SJSA1 (cell line): ENCODE measurements around the gene RASGRP3. TPM values are rescaled to one million over a fixed set of nuclear protein-coding genes. Genes with fewer than 3 reads are reported as not detected.
A peak's percentile ranks its signal among the peaks of the same experiment; 100 is the strongest.
"Not testable (repeated sequence)": the region's sequence is repeated elsewhere in the genome, so short reads cannot be mapped to it uniquely, and the experiment has no call there.

ENCODE experiments used
- DNase-seq, 2 experiments: peaks; one replicate each; pipeline ENCODE4 v3.0.0-alpha.2; 2015 to 2020; ENCODE audit warnings: low spot score in 2 of 2, low read depth in 1 of 2
- H3K27ac ChIP-seq: fragments of 250-450 bp; sonication (Bioruptor Pico); 2 replicates; pipeline ENCODE4 v1.5.1; 2020; ENCODE audit warnings: mild to moderate bottlenecking, moderate library complexity
- H3K27me3 ChIP-seq: fragments of 250-450 bp; sonication (Bioruptor Pico); replicated peaks from 2 replicates; pipeline ENCODE4 v1.5.1; 2020; ENCODE audit warnings: mild to moderate bottlenecking, moderate library complexity
- H3K36me3 ChIP-seq: fragments of 250-450 bp; sonication (Bioruptor Pico); 2 replicates; pipeline ENCODE4 v1.5.1; 2020; ENCODE audit warnings: mild to moderate bottlenecking
- H3K4me1 ChIP-seq: fragments of 250-450 bp; sonication (Bioruptor Pico); replicated peaks from 2 replicates; pipeline ENCODE4 v1.6.1; 2021; ENCODE audit warnings: mild to moderate bottlenecking
- H3K4me3 ChIP-seq: fragments of 250-450 bp; sonication (Bioruptor Pico); 2 replicates; pipeline ENCODE4 v1.5.1; 2020; ENCODE audit warnings: mild to moderate bottlenecking
- H3K9me3 ChIP-seq: fragments of 250-450 bp; sonication (Bioruptor Pico); replicated peaks from 2 replicates; pipeline ENCODE4 v1.5.1; 2020; ENCODE audit warnings: mild to moderate bottlenecking
- total RNA-seq: library from RNA; depleted of rRNA; stranded (reverse); fragments of >200 nt; shearing (Covaris generic); gene quantifications from 2 replicates; pipeline ENCODE4 v1.2.3, GENCODE V29; 2014; rRNA removed

The RASGRP3 gene, protein sequence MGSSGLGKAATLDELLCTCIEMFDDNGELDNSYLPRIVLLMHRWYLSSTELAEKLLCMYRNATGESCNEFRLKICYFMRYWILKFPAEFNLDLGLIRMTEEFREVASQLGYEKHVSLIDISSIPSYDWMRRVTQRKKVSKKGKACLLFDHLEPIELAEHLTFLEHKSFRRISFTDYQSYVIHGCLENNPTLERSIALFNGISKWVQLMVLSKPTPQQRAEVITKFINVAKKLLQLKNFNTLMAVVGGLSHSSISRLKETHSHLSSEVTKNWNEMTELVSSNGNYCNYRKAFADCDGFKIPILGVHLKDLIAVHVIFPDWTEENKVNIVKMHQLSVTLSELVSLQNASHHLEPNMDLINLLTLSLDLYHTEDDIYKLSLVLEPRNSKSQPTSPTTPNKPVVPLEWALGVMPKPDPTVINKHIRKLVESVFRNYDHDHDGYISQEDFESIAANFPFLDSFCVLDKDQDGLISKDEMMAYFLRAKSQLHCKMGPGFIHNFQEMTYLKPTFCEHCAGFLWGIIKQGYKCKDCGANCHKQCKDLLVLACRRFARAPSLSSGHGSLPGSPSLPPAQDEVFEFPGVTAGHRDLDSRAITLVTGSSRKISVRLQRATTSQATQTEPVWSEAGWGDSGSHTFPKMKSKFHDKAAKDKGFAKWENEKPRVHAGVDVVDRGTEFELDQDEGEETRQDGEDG
- 7.5 and 11.6 TPM in 2 replicates for total RNA-seq

DNA sequence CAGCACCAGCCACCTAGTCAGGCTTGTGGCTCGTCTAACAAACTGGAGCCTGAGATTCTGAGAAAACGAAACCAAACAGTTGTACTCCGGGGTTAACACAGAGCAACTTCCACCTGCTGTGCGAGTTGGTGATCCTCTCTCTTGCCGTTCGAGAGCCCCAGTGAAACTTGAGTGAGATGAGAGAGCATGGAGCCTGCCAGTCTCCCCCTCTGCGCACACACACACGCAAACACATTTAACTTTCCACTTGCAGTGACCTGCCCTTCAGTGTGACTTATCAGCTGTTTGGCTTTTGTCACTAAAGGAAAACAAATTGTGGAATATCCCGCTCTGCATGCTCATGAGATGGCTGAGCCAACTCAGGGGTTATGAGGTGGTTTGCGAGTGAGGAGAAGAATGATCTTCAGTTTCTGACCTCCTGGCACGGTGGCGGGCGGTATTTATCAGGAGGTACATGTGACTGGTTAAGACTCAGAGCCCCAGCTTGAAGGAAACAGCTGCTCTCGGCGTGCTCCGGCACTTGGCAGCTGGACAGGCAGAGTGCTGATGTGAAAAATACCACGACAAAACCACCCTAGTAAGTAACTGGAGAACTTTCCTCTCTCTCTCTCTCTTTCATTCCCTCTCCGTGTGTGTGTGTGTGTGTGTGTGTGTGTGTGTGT lies at the start of gene RASGRP3:
Gene RASGRP3, plus strand, starts transcription at position 519 of the 662 bp plus-strand sequence. CDS start 38,488 bp downstream, outside the sequence.
- Histone ChIP-seq H3K9me3 (no peaks in the 10 kb centered on the region), H3K4me3 (peak within 1 kb of the TSS; percentile 46), H3K27ac (peak within 1 kb of the TSS; percentile 32), H3K4me1 (peaks cover 5% of the 10 kb centered on the region; the same call in 1 of the 2 replicates), H3K27me3 (no peaks in the 10 kb centered on the region), H3K36me3 (no peaks in the 10 kb centered on the region)
- DNase-seq: peak; percentile 56 to 66

- peak overlapping the region; percentile 85 for H3K27ac ChIP-seq
- DNase-seq: peak; percentile 89 to 90
- H3K4me3 ChIP-seq: no peak overlapping the region
- H3K36me3 ChIP-seq: no peaks in the 10 kb centered on the region
- no peaks in the 10 kb centered on the region for H3K27me3 ChIP-seq
- H3K4me1 ChIP-seq: peaks cover 50% of the 10 kb centered on the region
- H3K9me3 ChIP-seq: no peaks in the 10 kb centered on the region
These were observed 49.7 kb upstream of the RASGRP3 start for GRCh38 chr2:33426666-33427231.

DNA sequence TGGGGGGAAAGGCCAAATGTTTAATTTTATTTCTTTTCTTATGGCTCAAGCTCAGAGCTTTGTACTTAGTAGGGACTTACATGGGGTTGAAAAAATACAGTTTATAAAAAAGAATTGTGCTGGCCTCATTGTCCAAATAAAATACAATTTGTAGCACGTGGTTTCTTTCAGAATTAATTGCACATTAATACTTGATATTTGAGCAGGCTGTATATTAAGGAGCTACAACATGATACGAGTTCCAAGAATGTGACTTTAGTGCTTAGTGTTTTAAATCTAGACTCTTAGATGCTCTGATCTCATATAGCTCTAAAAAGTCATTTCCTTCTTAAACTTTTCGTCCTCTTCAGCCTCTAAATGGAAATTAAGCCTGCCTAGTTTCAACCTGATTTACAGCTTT lies 46.4 kb upstream of the RASGRP3 start:
- DNase-seq: no peak
- no peaks in the 10 kb centered on the region for H3K9me3 ChIP-seq
- H3K27me3 ChIP-seq: no peaks in the 10 kb centered on the region
- H3K36me3 ChIP-seq: no peaks in the 10 kb centered on the region
- 0 out of 2 replicates have a peak overlapping the region, but pooled peaks have one; percentile 4 for H3K27ac ChIP-seq
- H3K4me1 ChIP-seq: peaks cover 50% of the 10 kb centered on the region
- H3K4me3 ChIP-seq: no peak overlapping the region

GRCh38 chr2:33430856-33431255 lies 45.6 kb upstream of the RASGRP3 start:
- DNase-seq: peak in 1 of 2 experiments; percentile 57
- no peak overlapping the region for H3K4me3 ChIP-seq
- H3K9me3 ChIP-seq: no peaks in the 10 kb centered on the region
- peaks cover 50% of the 10 kb centered on the region for H3K4me1 ChIP-seq
- H3K27ac ChIP-seq: no peak overlapping the region
- no peaks in the 10 kb centered on the region for H3K36me3 ChIP-seq
- no peaks in the 10 kb centered on the region for H3K27me3 ChIP-seq

DNA sequence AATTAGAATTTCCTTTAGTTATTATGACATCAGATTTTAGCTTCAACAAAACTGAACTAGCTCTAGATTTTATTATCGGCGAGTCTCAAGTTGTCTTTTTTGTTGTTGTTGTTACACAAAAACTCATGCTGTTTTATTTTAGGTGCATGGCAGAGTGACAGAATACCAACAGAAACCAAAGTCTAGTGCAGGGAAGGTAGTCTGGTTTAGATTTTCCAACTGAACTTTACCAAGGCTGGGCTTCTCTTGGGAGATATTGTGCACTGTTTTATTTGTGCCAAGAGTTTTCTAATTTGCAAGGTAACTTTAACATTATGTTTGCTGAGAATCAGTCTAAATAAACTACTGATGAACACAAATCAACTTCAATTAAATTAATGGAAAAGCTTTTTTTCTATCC lies 43.6 kb upstream of the RASGRP3 start:
- Histone ChIP-seq H3K4me3 (no peak overlapping the region), H3K27ac (no peak overlapping the region), H3K27me3 (no peaks in the 10 kb centered on the region), H3K4me1 (peaks cover 51% of the 10 kb centered on the region), H3K9me3 (0 out of 2 replicates have a peak, but pooled peaks cover 4% of the 10 kb centered on the region), H3K36me3 (no peaks in the 10 kb centered on the region)
- DNase-seq: no peak

DNA sequence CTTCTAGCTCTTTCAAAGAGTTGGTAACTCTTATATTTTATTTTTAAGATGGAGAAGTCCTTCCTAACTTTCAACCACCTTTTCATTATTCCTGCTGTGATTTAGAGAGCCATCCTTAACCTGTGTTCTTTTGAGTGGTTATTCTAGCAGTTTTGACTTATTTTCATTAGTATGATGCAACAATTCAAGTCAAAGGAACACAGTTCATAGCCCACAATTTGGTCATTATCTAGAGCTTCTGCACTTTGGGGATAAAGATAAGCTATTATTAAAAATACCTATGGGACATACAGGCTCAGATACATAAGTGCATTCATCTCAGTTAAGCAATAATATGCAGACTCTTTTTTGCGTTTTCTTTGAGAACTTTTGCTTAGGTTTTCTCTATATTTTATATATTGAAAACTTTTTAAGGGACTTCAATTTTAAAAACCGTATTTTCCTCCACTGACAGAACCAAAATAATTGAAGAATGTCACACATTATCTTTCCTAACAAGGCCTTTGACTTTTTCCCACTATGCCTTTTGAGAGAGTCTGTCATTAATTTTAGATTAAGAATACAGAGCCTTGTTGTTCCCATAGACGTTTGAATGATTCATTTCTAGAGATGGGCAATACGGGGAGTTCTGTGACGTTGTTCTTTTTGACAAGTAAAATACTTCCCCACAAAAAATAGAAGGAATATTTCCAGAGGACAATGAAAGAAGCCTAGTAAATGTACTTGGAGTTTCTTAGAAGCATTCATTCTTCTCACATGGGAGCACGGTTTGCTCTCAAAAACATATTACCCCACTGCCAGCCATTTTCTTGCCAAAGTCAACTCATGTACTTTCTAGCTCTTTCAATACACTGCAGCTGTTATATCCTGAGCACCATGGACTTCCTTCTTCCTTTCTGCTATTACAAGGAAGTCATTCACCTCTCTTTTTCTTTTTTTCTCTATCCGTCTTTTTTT lies 42.9 kb upstream of the RASGRP3 start:
- no peaks in the 10 kb centered on the region for H3K27me3 ChIP-seq
- no peaks in the 10 kb centered on the region for H3K36me3 ChIP-seq
- no peak overlapping the region for H3K27ac ChIP-seq
- no peak overlapping the region for H3K4me3 ChIP-seq
- H3K4me1 ChIP-seq: peaks cover 55% of the 10 kb centered on the region
- no peak for DNase-seq
- 0 out of 2 replicates have a peak, but pooled peaks cover 4% of the 10 kb centered on the region for H3K9me3 ChIP-seq

- no peaks in the 10 kb centered on the region for H3K36me3 ChIP-seq
- H3K27ac ChIP-seq: peak overlapping the region; percentile 83
- 0 out of 2 replicates have a peak, but pooled peaks cover 4% of the 10 kb centered on the region for H3K9me3 ChIP-seq
- peaks cover 51% of the 10 kb centered on the region for H3K4me1 ChIP-seq
- H3K27me3 ChIP-seq: no peaks in the 10 kb centered on the region
- H3K4me3 ChIP-seq: no peak overlapping the region
- DNase-seq: peak in 1 of 2 experiments; percentile 68
These were observed 40.9 kb upstream of the RASGRP3 start for GRCh38 chr2:33435518-33435917.

DNA sequence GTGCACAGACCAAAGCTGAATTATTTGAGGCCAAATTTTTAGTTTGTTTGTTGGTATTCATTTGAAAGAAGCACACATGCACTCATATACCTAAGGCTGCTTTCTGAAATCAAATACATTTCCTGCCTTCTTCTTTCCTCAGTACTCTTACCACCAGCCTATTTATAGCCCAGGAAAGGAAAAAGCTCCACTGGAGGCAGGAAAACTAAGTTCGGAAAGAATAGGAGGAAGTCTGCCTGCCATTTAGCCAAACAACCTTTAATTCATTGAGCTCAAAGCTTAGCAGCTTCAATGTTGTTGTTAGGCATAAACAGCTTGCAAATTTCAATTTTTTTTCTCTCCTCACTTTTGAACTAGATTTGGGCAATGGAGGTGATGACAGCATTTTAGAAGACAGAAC lies 40.4 kb upstream of the RASGRP3 start:
- Histone ChIP-seq H3K36me3 (no peaks in the 10 kb centered on the region), H3K9me3 (0 out of 2 replicates have a peak, but pooled peaks cover 4% of the 10 kb centered on the region), H3K27me3 (no peaks in the 10 kb centered on the region), H3K4me1 (peaks cover 45% of the 10 kb centered on the region), H3K27ac (peak overlapping the region; percentile 83), H3K4me3 (no peak overlapping the region)
- DNase-seq: peak in 1 of 2 experiments; percentile 62

DNA sequence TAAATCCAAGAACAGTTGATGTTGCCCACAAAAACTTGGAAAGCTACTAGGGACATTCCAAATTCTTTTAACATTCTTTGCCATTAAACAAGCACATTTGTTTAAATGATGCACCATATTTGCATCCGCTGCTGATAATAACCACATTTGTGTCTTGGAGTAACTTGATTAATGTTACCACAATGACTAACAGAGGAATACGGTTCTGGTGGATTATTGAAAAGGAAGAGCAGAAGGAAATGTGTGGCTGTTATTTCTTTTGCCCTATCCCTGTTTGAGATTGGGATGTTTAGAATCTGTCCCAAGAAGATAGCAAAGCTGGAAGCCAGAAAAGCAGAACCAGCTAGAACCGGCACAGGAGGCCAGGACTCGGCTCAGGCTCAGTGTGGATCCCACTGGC lies 39.2 kb upstream of the RASGRP3 start:
- Histone ChIP-seq H3K36me3 (no peaks in the 10 kb centered on the region), H3K27ac (peak overlapping the region; percentile 83), H3K4me3 (no peak overlapping the region), H3K27me3 (no peaks in the 10 kb centered on the region), H3K4me1 (peaks cover 37% of the 10 kb centered on the region), H3K9me3 (0 out of 2 replicates have a peak, but pooled peaks cover 4% of the 10 kb centered on the region)
- peak; percentile 60 to 91 for DNase-seq

DNA sequence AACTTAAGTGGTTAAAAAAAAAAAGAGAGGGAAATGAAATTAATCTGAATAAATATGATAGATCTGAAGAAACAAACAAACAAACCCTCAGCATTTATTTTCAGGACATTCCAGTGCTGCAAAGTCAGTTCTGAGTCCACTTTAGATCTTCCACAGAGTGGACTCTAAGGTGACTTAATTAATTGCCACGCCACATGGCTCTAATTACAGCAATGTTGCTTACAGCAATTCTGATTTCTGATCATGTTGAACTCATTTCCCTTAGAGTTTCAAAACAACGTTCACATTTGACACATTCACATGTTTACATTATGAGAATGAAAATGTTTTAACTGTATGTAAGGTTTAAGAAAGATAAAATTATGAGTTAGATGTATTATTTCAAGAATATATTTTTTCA lies 38.6 kb upstream of the RASGRP3 start:
- Histone ChIP-seq H3K4me1 (peaks cover 43% of the 10 kb centered on the region), H3K36me3 (no peaks in the 10 kb centered on the region), H3K27ac (peak overlapping the region; percentile 83), H3K9me3 (0 out of 2 replicates have a peak, but pooled peaks cover 4% of the 10 kb centered on the region), H3K27me3 (no peaks in the 10 kb centered on the region), H3K4me3 (no peak overlapping the region)
- no peak for DNase-seq

DNA sequence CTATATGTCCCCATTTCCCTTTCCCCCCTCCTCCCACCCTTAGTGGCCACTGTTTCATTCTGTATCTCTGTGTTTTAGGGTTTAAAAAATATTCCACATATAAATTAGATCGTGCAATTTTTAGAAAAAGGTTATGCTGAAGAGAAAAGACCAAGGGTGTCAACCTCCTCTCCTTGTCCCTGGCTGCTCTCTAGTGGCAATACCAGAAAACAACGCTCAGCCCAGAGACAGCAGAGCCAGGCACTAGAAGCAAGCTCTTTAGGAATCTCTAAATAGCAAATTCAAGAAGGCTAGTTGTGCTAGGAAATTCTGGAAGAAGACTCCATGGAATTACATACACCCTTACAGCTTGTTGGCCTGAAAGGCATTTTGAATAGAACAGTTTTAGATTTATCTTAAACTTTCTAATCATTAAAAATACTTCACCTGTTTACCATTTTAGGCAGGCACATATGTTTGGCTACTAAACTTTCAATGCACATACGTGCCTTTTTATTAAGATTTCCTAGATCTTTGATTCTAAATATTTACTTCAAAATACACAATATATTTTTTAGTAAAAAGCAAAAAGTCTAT lies 35.1 kb upstream of the RASGRP3 start:
- no peak overlapping the region for H3K27ac ChIP-seq
- DNase-seq: peak; percentile 61 to 65

DNA sequence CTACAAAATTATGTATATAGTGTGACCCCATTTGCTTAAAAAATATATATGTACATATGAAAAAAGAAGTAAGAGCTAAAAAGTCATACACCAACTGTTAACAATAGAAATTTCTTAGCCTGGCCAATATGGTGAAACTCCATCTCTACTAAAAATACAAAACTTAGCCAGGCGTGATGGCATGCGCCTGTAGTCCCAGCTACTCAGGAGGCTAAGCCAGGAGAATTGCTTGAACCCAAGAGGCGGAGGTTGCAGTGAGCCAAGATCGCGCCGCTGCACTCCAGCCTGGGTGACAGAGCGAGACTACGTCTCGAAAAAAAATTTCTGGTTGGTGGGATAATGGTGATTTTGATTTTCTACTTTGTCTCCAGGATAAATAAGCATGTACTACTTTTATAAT lies 34.4 kb upstream of the RASGRP3 start:
- not testable (repeated sequence) for H3K9me3 ChIP-seq, H3K27me3 ChIP-seq, H3K36me3 ChIP-seq, H3K4me3 ChIP-seq, H3K27ac ChIP-seq, DNase-seq
- peaks cover 22% of the 10 kb centered on the region for H3K4me1 ChIP-seq

More for the DNA sequence above, 35.1 kb upstream of the RASGRP3 start:
- H3K27me3 ChIP-seq: no peaks in the 10 kb centered on the region
- H3K36me3 ChIP-seq: no peaks in the 10 kb centered on the region
- no peak overlapping the region for H3K4me3 ChIP-seq
- 0 out of 2 replicates have a peak, but pooled peaks cover 2% of the 10 kb centered on the region for H3K9me3 ChIP-seq
- H3K4me1 ChIP-seq: peaks cover 29% of the 10 kb centered on the region
